Thoracic aorta (tissue), 2 donors: ENCODE measurements around the gene NPLOC4. TPM values are rescaled to one million over a fixed set of nuclear protein-coding genes. Genes with fewer than 3 reads are reported as not detected.

ENCODE experiments used
- ATAC-seq: fragments of 150-250 bp; one replicate; pipeline ENCODE4 v1.8.0; 2017; ENCODE audit warnings: low read depth; ENCODE audit not compliant: insufficient number of reproducible peaks, low FRiP score
- DNase-seq: peaks from one replicate; pipeline ENCODE4 v3.0.0-alpha.2; 2020; ENCODE audit warnings: low spot score
- H3K27ac ChIP-seq, 2 donors: fragments of 200-600 bp; sonication (generic); 1 replicate in 1 of 2; 2 replicates in 1 of 2; pipeline ENCODE4 v1.5.1; 2016; ENCODE audit warnings: mild to moderate bottlenecking in 2 of 2, moderate library complexity in 2 of 2
- H3K27me3 ChIP-seq: fragments of 200-600 bp; sonication (generic); replicated peaks from 2 replicates; pipeline ENCODE4 v1.6.0; 2016; ENCODE audit warnings: mild to moderate bottlenecking; ENCODE audit not compliant: insufficient read depth
- H3K36me3 ChIP-seq: fragments of 200-600 bp; sonication (generic); one replicate; pipeline ENCODE4 v1.5.1; 2016
- H3K4me1 ChIP-seq, 2 donors: fragments of 200-600 bp; sonication (generic); 1 replicate in 1 of 2; 2 replicates in 1 of 2; pipeline versions ENCODE4 v1.5.1 to v1.6.0; 2016; ENCODE audit warnings: low read depth in 2 of 2, mild to moderate bottlenecking in 1 of 2; ENCODE audit not compliant: control insufficient read depth in 1 of 2
- H3K4me3 ChIP-seq: fragments of 200-600 bp; sonication (generic); 2 replicates; pipeline ENCODE4 v1.5.1; 2016; ENCODE audit warnings: mild to moderate bottlenecking
- H3K9me3 ChIP-seq: fragments of 200-600 bp; sonication (generic); 2 replicates; pipeline ENCODE4 v1.5.1; 2016
- CTCF ChIP-seq: fragments of 200-600 bp; sonication (generic); IDR thresholded peaks from one replicate; pipeline ENCODE4 v1.5.1; 2019; ENCODE audit warnings: antibody characterized with exemption
- total RNA-seq, 2 donors: library from RNA; depleted of rRNA; stranded (reverse); fragments of >200 nt; gene quantifications; one replicate each; pipeline versions ENCODE4 v1.1.0 to v1.2.3, GENCODE V29; 2016

Gene NPLOC4
- total RNA-seq, 2 donors from 2014 or later = 77.3 to 105 TPM

DNA sequence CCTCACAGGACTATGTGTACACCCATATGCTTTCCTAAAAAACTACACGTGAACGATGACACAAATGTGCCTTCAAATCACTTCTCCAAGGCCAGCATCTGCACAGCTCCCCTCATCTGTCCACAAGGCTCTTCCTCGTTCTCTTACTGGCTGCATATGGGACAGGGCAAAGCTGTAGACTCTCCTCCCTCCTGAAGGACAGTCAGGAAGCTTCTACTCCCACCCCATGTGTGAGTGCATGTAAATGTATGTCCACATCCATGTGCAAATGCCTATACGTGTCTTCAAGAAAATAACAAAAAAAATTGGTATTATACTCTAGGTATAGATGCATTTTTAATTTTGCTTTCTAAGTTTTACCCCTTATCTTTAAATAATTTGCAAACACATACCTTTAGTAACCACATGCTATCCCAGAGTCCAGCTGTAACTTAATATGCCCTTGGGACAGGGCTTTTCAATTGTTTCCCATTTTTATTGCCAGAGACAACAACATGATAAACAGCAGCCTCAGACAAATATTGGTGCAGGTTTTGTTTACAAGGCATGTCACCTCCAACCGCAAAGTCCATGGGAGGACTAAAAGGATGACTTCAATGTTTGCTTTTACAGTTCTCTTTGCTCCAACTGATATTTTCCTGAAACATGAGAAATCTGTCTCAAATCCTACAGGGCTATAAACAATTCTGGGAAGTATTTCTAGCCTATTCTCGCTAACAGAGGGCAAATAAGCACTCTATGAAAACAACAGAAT lies 53.1 kb downstream of the NPLOC4 start:
- ATAC-seq (no peak), DNase-seq (no peak)
- H3K9me3 ChIP-seq = no peaks in the 10 kb centered on the region
- no peak for TF ChIP-seq CTCF
- no peak overlapping the region for H3K27ac ChIP-seq
- peaks cover 46% of the 10 kb centered on the region for H3K36me3 ChIP-seq
- no peaks in the 10 kb centered on the region for H3K4me1 ChIP-seq
- H3K27me3 ChIP-seq = no peaks in the 10 kb centered on the region
- no peak overlapping the region for H3K4me3 ChIP-seq

DNA sequence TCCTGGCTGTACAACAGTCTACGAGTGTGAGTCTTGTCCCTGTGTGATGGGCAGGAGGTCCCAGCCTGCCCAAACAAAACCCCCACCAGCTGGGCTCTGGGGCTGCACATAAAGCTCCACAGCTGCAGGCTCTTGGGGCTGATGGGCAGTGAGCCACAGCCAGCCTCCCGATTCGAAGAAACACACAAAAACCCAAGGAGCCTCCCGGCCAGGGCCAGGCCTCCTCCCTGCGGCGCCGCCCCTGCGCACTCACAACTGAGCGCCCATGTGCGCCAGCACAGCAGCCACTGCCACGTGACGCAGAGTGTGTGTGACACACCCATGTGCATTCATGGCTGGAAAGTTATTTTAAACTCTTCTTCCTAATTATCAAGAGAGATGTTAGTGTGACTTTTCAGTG lies 54.2 kb downstream of the NPLOC4 start:
- no peak overlapping the region for H3K4me3 ChIP-seq
- H3K27ac ChIP-seq = no peak overlapping the region
- no peaks in the 10 kb centered on the region for H3K9me3 ChIP-seq
- ATAC-seq (no peak), DNase-seq (no peak)
- no peaks in the 10 kb centered on the region for H3K27me3 ChIP-seq
- H3K36me3 ChIP-seq = peaks cover 36% of the 10 kb centered on the region
- peaks cover 4 to 6% of the 10 kb centered on the region in 2 donors for H3K4me1 ChIP-seq
- TF ChIP-seq CTCF = no peak

DNA sequence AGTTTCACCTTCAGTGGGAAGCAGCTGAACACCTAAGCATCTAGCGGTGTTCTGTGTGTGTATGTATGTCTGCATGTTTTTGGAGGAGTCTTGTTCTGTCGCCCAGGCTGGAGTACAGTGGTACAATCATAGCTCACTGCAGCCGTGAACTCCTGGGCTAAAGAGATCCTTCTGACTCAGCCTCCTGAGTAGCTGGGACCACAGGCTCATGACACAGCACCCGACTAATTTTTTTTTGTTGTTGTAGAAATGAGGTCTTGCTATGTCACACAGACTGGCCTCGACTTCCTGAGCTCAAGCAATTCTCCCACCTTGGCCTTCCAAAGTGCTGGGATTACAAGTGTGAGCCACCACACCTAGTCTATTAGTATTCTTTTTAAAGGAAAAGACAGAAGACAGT lies 54.6 kb downstream of the NPLOC4 start:
- H3K4me3 ChIP-seq = no peak overlapping the region
- ATAC-seq (no peak), DNase-seq (no peak)
- H3K9me3 ChIP-seq = no peaks in the 10 kb centered on the region
- peaks cover 34% of the 10 kb centered on the region for H3K36me3 ChIP-seq
- H3K27ac ChIP-seq = no peak overlapping the region
- H3K4me1 ChIP-seq = peaks cover 8 to 10% of the 10 kb centered on the region in 2 donors
- TF ChIP-seq CTCF = no peak
- no peaks in the 10 kb centered on the region for H3K27me3 ChIP-seq

DNA sequence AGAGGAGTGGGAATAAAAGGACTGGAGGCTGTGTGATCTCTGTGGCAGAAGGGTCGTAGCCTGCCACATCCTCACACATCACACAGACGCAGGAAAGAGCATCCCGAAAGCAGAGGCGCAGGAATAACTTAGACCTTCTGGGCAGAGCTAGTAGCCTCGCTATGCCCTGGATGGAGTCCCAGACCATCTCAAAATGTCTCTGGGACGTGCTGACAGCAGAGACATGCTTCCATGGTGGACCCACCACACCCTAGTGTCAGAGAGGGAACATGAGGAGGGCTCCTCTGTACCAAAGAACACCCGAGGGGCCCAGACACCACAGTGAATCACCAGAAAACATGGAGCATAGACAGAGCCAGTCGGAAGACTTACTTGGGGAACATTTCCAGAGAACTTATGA lies 55.2 kb downstream of the NPLOC4 start:
- Histone ChIP-seq H3K9me3 (no peaks in the 10 kb centered on the region), H3K27me3 (no peaks in the 10 kb centered on the region), H3K36me3 (peaks cover 32% of the 10 kb centered on the region), H3K4me1 (peaks cover 14 to 16% of the 10 kb centered on the region in 2 donors), H3K4me3 (no peak overlapping the region), H3K27ac (no peak overlapping the region)
- no peak for DNase-seq
- TF ChIP-seq CTCF = no peak
- ATAC-seq = no peak

GRCh38 chr17:81580481-81580880 lies 56.4 kb downstream of the NPLOC4 start:
- Histone ChIP-seq H3K27me3 (no peaks in the 10 kb centered on the region), H3K27ac (no peak overlapping the region), H3K36me3 (peaks cover 19% of the 10 kb centered on the region), H3K4me3 (no peak overlapping the region), H3K4me1 (peaks cover 23 to 28% of the 10 kb centered on the region in 2 donors), H3K9me3 (no peaks in the 10 kb centered on the region)
- TF ChIP-seq CTCF = no peak
- ATAC-seq = no peak
- DNase-seq = no peak
